Endodermal cell (in vitro differentiated cells): Measurements from ENCODE around the gene HIP1. TPM values are rescaled to one million over a fixed set of nuclear protein-coding genes. Genes with fewer than 3 reads are reported as not detected.
A peak's percentile ranks its signal among the peaks of the same experiment; 100 is the strongest.

Experiments used
- DNase-seq: peaks from one replicate; pipeline ENCODE4 v3.0.0-alpha.2; 2017
- H3K27ac ChIP-seq: 2 replicates; pipeline ENCODE4 v1.5.1; 2013; ENCODE audit warnings: mild to moderate bottlenecking, low read depth, low read length, moderate library complexity
- H3K27me3 ChIP-seq: 2 replicates; pipeline ENCODE4 v1.6.1; 2013; ENCODE audit warnings: mild to moderate bottlenecking, low read length, moderate library complexity; ENCODE audit not compliant: insufficient read depth, control insufficient read depth, poor library complexity, severe bottlenecking
- H3K36me3 ChIP-seq: 2 replicates; pipeline ENCODE4 v1.7.0; 2013; ENCODE audit warnings: mild to moderate bottlenecking, low read length, moderate library complexity; ENCODE audit not compliant: control insufficient read depth, insufficient read depth
- H3K4me1 ChIP-seq: one replicate; pipeline ENCODE4 v1.7.0; 2013; ENCODE audit warnings: low read length; ENCODE audit not compliant: control insufficient read depth, insufficient read depth
- H3K4me3 ChIP-seq: 2 replicates; pipeline ENCODE4 v1.5.1; 2013; ENCODE audit warnings: mild to moderate bottlenecking, low read length, moderate library complexity
- H3K9ac ChIP-seq: 2 replicates; pipeline ENCODE4 v1.6.1; 2013; ENCODE audit warnings: mild to moderate bottlenecking, low read length, moderate library complexity; ENCODE audit not compliant: poor library complexity, severe bottlenecking; ENCODE audit errors: extremely low read depth
- H3K9me3 ChIP-seq: 2 replicates; pipeline ENCODE4 v1.6.1; 2013; ENCODE audit warnings: mild to moderate bottlenecking, low read length, moderate library complexity; ENCODE audit not compliant: control insufficient read depth
- H3K27ac Mint-ChIP-seq: 2 replicates; pipeline ENCODE4 v1.8.0; 2020; ENCODE audit warnings: mixed read lengths
- H3K27me3 Mint-ChIP-seq: 2 replicates; pipeline ENCODE4 v1.8.0; 2021; ENCODE audit warnings: mild to moderate bottlenecking, mixed read lengths; ENCODE audit not compliant: insufficient read depth
- H3K36me3 Mint-ChIP-seq: 2 replicates; pipeline ENCODE4 v1.8.0; 2020; ENCODE audit warnings: low read depth, mixed read lengths
- H3K4me1 Mint-ChIP-seq: 2 replicates; pipeline ENCODE4 v1.8.0; 2020; ENCODE audit warnings: mixed read lengths
- H3K4me3 Mint-ChIP-seq: 2 replicates; pipeline ENCODE4 v1.8.0; 2020; ENCODE audit warnings: mild to moderate bottlenecking, moderate library complexity, mixed read lengths
- H3K9me3 Mint-ChIP-seq: 2 replicates; pipeline ENCODE4 v1.8.0; 2020; ENCODE audit warnings: mild to moderate bottlenecking, mixed read lengths
- CTCF ChIP-seq: fragments of 200-600 bp; sonication (generic); conservative IDR thresholded peaks from 2 replicates; pipeline ENCODE4 v1.5.0; 2021; ENCODE audit warnings: antibody characterized with exemption, mild to moderate bottlenecking
- WGBS, 2 experiments: methylation state at CpG; one replicate each; pipeline versions ENCODE4 v1.1.5 to v1.1.7; 2013; ENCODE audit warnings: missing lambda C conversion rate in 2 of 2, mixed read lengths in 1 of 2; ENCODE audit not compliant: insufficient coverage in 1 of 2, insufficient read length in 1 of 2; 5-methylcytosine and 5-hydroxymethylcytosine counted together
- total RNA-seq, 2 donors: library from RNA; stranded (reverse); fragmentation: NEBNext Ultra II Directional in 1 of 2; extraction: Animal tissue kit (Norgen Biotek cat#: 25700) in 1 of 2; gene quantifications; 2 replicates in 1 of 2; 3 replicates in 1 of 2; pipeline ENCODE4 v1.2.1, GENCODE V29; 2021

The HIP1 gene
- total RNA-seq, 2 donors from 2014 or later = 64.7 to 70.0 TPM

GRCh38 chr7:75625868-75626267 is 112.9 kb downstream of the HIP1 start:
- no peak for TF ChIP-seq CTCF
- Histone ChIP-seq H3K27me3 (no peaks in the 10 kb centered on the region), H3K9ac (no peak overlapping the region), H3K9me3 (peaks cover 38% of the 10 kb centered on the region), H3K36me3 (peaks cover 52% of the 10 kb centered on the region), H3K27ac (no peak overlapping the region), H3K4me1 (no peaks in the 10 kb centered on the region), H3K4me3 (no peak overlapping the region)
- Mint-ChIP-seq H3K27me3 (no peaks in the 10 kb centered on the region), H3K36me3 (peaks cover 80% of the 10 kb centered on the region), H3K4me3 (no peak overlapping the region), H3K4me1 (peaks cover 6% of the 10 kb centered on the region), H3K27ac (no peak overlapping the region), H3K9me3 (peaks cover 21% of the 10 kb centered on the region)
- no peak for DNase-seq
- 83 to 85% methylated on average over 3 to 5 of the region's 5 CpGs for WGBS, 2 experiments

DNA sequence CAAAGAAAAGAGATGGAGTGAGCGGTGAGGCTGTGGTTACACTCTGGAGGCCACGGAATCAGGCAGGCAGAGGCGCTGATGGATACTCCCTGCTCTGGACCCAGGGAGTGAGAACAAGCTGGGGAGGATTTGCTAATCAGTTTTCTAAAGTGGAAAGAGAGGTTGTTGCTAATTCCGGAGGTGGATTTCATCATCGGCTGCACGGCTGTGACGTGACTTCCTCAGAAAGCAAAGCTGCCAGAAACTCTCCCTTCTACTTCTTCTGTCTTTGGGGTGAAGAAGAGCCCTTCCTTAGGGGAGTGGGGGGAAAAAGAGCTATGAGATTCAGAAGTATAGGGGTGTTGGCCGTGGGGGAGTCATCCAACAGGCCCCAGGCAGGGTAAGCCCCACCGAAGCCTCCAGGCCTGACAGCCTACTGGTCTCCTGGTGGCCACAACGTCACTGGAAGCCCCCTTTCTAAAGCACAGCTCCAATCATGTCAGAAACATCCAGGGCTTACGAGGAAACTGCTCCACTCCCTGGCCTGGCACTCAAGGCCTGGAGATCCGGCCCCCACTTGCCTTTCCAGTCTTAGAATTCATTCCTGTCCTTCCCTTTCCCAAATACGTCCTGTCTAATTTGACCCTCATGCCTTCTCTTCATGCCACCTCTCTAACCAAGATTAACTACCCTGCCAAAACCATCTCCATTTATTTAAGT is 114.5 kb downstream of the HIP1 start:
- peaks cover 36% of the 10 kb centered on the region for H3K9me3 ChIP-seq
- H3K27me3 ChIP-seq = no peaks in the 10 kb centered on the region
- peak overlapping the region; percentile 41 for H3K27ac ChIP-seq
- H3K9me3 Mint-ChIP-seq = peaks cover 20% of the 10 kb centered on the region
- peak overlapping the region; percentile 18 for H3K27ac Mint-ChIP-seq
- H3K36me3 Mint-ChIP-seq = peaks cover 74% of the 10 kb centered on the region
- TF ChIP-seq CTCF = no peak
- no peaks in the 10 kb centered on the region for H3K27me3 Mint-ChIP-seq
- H3K4me3 Mint-ChIP-seq = no peak overlapping the region
- H3K36me3 ChIP-seq = peaks cover 42% of the 10 kb centered on the region
- H3K4me1 Mint-ChIP-seq = peaks cover 6% of the 10 kb centered on the region
- no peak overlapping the region for H3K9ac ChIP-seq
- no peaks in the 10 kb centered on the region for H3K4me1 ChIP-seq
- no peak overlapping the region for H3K4me3 ChIP-seq
- no peak for DNase-seq
- WGBS, 2 experiments = 87 to 97% methylated on average over 8 to 13 of the region's 13 CpGs

- 86 to 93% methylated on average over 15 to 16 of the region's 16 CpGs for WGBS, 2 experiments
- Mint-ChIP-seq H3K27me3 (no peaks in the 10 kb centered on the region), H3K4me3 (no peak overlapping the region), H3K9me3 (peaks cover 12% of the 10 kb centered on the region), H3K27ac (peak overlapping the region; percentile 78), H3K4me1 (peaks cover 6% of the 10 kb centered on the region), H3K36me3 (peaks cover 67% of the 10 kb centered on the region)
- H3K9me3 ChIP-seq = peaks cover 29% of the 10 kb centered on the region
- H3K4me1 ChIP-seq = no peaks in the 10 kb centered on the region
- H3K9ac ChIP-seq = no peak overlapping the region
- H3K27ac ChIP-seq = peak overlapping the region; percentile 44
- H3K4me3 ChIP-seq = no peak overlapping the region
- peak; percentile 47 for DNase-seq
- TF ChIP-seq CTCF = no peak
- peaks cover 35% of the 10 kb centered on the region for H3K36me3 ChIP-seq
- no peaks in the 10 kb centered on the region for H3K27me3 ChIP-seq
Measured at GRCh38 chr7:75623390-75624133, 115.2 kb downstream of the HIP1 start.
